Hepatocyte (in vitro differentiated cells): ENCODE results near the gene CELF5. TPM values are rescaled to one million over a fixed set of nuclear protein-coding genes. Genes with fewer than 3 reads are reported as not detected.

Source experiments
- DNase-seq: peaks from one replicate; pipeline ENCODE4 v3.0.0-alpha.2; 2016; ENCODE audit warnings: low spot score
- H2AFZ ChIP-seq: fragments of 200-600 bp; sonication (generic); 2 replicates; pipeline ENCODE4 v1.6.0; 2016; ENCODE audit warnings: antibody characterized with exemption, mild to moderate bottlenecking
- H3K27ac ChIP-seq: fragments of 200-600 bp; sonication (generic); 2 replicates; pipeline ENCODE4 v1.5.1; 2016; ENCODE audit warnings: mild to moderate bottlenecking
- H3K27me3 ChIP-seq: fragments of 200-600 bp; sonication (generic); 2 replicates; pipeline ENCODE4 v1.6.1; 2016
- H3K36me3 ChIP-seq: fragments of 200-600 bp; sonication (generic); replicated peaks from 2 replicates; pipeline ENCODE4 v1.5.1; 2016; ENCODE audit warnings: low read depth; ENCODE audit not compliant: insufficient read depth
- H3K4me1 ChIP-seq: fragments of 200-600 bp; sonication (generic); 2 replicates; pipeline ENCODE4 v1.5.1; 2016; ENCODE audit warnings: mild to moderate bottlenecking, moderate library complexity; ENCODE audit not compliant: insufficient read depth
- H3K4me2 ChIP-seq: fragments of 200-600 bp; sonication (generic); 2 replicates; pipeline ENCODE4 v1.6.0; 2016
- H3K4me3 ChIP-seq: fragments of 200-600 bp; sonication (generic); 2 replicates; pipeline ENCODE4 v1.5.1; 2016; ENCODE audit warnings: mild to moderate bottlenecking
- H3K79me2 ChIP-seq: fragments of 200-600 bp; sonication (generic); 2 replicates; pipeline ENCODE4 v1.6.0; 2017; ENCODE audit warnings: mild to moderate bottlenecking
- H3K9me2 ChIP-seq: fragments of 200-600 bp; sonication (generic); replicated peaks from 2 replicates; pipeline ENCODE4 v1.6.0; 2017; ENCODE audit warnings: mild to moderate bottlenecking; ENCODE audit not compliant: insufficient read depth
- H3K9me3 ChIP-seq: fragments of 200-600 bp; sonication (generic); 2 replicates; pipeline ENCODE4 v1.5.1; 2016; ENCODE audit warnings: low read depth, mild to moderate bottlenecking
- H4K20me1 ChIP-seq: fragments of 200-600 bp; sonication (generic); 2 replicates; pipeline ENCODE4 v1.6.0; 2016; ENCODE audit warnings: mild to moderate bottlenecking; ENCODE audit not compliant: insufficient read depth, poor library complexity, severe bottlenecking
- EZH2 ChIP-seq: fragments of 200-600 bp; sonication (generic); IDR thresholded peaks from 2 replicates; pipeline ENCODE4 v1.6.1; 2016; ENCODE audit warnings: antibody characterized with exemption, mild to moderate bottlenecking, borderline replicate concordance
- EZH2phosphoT487 ChIP-seq: fragments of 200-600 bp; sonication (generic); IDR thresholded peaks from one replicate; pipeline ENCODE4 v1.6.1; 2018; ENCODE audit warnings: antibody characterized with exemption, mild to moderate bottlenecking, low read depth, moderate library complexity; ENCODE audit not compliant: unreplicated experiment, severe bottlenecking
- WGBS: methylation state at CpG from one replicate; pipeline ENCODE4 v1.1.6; 2016; ENCODE audit warnings: low lambda C conversion rate; ENCODE audit errors: missing lambda C conversion rate; 5-methylcytosine and 5-hydroxymethylcytosine counted together
- polyA plus RNA-seq: library from polyadenylated mRNA; unstranded; fragments of >200 nt; fragmentation: Nextera tagmentation; extraction: Ambion mirVana; gene quantifications from 2 replicates; pipeline ENCODE4 v1.2.1, GENCODE V29; 2016
- total RNA-seq: library from RNA; depleted of rRNA; stranded (reverse); fragments of >200 nt; gene quantifications from 2 replicates; pipeline ENCODE4 v1.2.3, GENCODE V29; 2014
- TF ChIP-seq, protein P1 (sequence below): fragments of 200-600 bp; sonication (generic); IDR thresholded peaks from 2 replicates; pipeline ENCODE4 v1.5.1; 2016; ENCODE audit warnings: antibody characterized with exemption, mild to moderate bottlenecking; ENCODE audit not compliant: poor library complexity

CELF5 gene
- total and polyA plus RNA-seq, 2 experiments from 2014 or later = 0.03 to 0.17 TPM

DNA sequence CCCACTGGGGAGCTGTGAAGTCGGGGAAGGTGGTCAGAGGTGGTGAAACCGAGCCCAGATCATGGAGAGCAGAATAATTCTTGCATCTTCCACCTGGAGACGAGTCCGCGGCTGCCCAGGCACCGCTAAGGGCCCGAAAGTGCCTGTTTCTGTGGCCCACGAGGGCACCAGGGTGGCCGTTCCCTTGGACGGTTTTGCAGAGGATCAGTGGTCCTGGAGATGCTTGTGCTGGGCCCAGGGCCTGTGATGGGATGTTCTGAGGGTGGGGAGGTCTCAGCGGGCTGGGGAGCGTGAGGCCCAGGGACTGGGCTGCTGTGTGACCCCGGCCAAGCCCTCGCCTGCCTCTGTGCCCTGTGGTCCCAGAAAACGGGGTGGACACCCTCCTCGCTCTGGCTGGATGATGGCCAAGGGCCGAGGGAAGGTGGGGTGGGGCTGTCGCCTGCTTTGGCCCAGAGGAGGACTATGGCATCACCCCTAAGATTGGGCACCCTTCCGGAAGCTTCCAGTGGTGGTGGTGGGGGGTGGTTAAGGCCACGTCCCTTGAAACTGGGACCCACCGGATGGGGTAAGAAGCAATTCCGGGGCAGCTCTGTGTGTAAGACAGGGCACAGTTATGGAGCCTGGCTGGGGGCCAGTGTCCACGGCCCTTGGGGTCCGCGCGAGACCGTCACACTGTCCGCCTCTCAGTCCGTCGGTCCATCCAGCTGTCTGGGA lies 90.7 kb downstream of the CELF5 start:
- Histone ChIP-seq H3K79me2 (no peaks in the 10 kb centered on the region), H3K9me3 (no peaks in the 10 kb centered on the region), H3K27ac (no peak overlapping the region), H3K4me3 (no peak overlapping the region), H3K27me3 (peaks cover 5% of the 10 kb centered on the region), H3K36me3 (no peaks in the 10 kb centered on the region), H2AFZ (no peak overlapping the region), H3K4me1 (no peaks in the 10 kb centered on the region), H3K9me2 (no peaks in the 10 kb centered on the region), H4K20me1 (no peaks in the 10 kb centered on the region), H3K4me2 (no peak overlapping the region)
- 92% methylated on average over 29 of the region's 30 CpGs for WGBS
- DNase-seq = no peak
- no peak for TF ChIP-seq EZH2
- TF ChIP-seq, protein P1, sequence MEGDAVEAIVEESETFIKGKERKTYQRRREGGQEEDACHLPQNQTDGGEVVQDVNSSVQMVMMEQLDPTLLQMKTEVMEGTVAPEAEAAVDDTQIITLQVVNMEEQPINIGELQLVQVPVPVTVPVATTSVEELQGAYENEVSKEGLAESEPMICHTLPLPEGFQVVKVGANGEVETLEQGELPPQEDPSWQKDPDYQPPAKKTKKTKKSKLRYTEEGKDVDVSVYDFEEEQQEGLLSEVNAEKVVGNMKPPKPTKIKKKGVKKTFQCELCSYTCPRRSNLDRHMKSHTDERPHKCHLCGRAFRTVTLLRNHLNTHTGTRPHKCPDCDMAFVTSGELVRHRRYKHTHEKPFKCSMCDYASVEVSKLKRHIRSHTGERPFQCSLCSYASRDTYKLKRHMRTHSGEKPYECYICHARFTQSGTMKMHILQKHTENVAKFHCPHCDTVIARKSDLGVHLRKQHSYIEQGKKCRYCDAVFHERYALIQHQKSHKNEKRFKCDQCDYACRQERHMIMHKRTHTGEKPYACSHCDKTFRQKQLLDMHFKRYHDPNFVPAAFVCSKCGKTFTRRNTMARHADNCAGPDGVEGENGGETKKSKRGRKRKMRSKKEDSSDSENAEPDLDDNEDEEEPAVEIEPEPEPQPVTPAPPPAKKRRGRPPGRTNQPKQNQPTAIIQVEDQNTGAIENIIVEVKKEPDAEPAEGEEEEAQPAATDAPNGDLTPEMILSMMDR = no peak
- no peak for TF ChIP-seq EZH2phosphoT487

DNA sequence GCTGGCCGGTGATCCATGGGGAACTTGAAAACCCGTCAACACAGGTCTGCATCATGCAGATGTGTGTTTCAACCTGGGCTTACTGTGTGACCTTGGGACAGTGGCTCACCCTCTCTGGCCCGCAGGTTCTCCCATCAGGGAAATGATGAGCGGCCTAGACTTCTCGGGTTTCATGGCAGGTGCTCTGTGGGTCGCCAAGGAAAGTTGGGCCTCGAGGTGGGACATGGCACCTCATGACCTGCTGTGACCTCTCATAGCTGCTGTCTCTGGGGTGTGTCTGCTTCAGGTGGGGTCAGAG lies 91.2 kb downstream of the CELF5 start:
- no peaks in the 10 kb centered on the region for H3K4me1 ChIP-seq
- H2AFZ ChIP-seq = no peak overlapping the region
- 82% methylated on average over 7 of the region's 7 CpGs for WGBS
- H3K27me3 ChIP-seq = peaks cover 5% of the 10 kb centered on the region
- TF ChIP-seq EZH2phosphoT487 (no peak), EZH2 (no peak)
- TF ChIP-seq, protein P1 = no peak
- H4K20me1 ChIP-seq = no peaks in the 10 kb centered on the region
- no peak overlapping the region for H3K27ac ChIP-seq
- DNase-seq = no peak
- no peak overlapping the region for H3K4me3 ChIP-seq
- no peaks in the 10 kb centered on the region for H3K9me3 ChIP-seq
- H3K9me2 ChIP-seq = no peaks in the 10 kb centered on the region
- H3K4me2 ChIP-seq = no peak overlapping the region
- no peaks in the 10 kb centered on the region for H3K79me2 ChIP-seq
- no peaks in the 10 kb centered on the region for H3K36me3 ChIP-seq

GRCh38 chr19:3316132-3316648 lies 91.7 kb downstream of the CELF5 start:
- no peak for DNase-seq
- Histone ChIP-seq H3K4me3 (no peak overlapping the region), H3K79me2 (no peaks in the 10 kb centered on the region), H4K20me1 (no peaks in the 10 kb centered on the region), H3K9me3 (no peaks in the 10 kb centered on the region), H3K9me2 (no peaks in the 10 kb centered on the region), H3K36me3 (no peaks in the 10 kb centered on the region), H3K4me2 (no peak overlapping the region), H3K4me1 (no peaks in the 10 kb centered on the region), H3K27me3 (peaks cover 5% of the 10 kb centered on the region), H2AFZ (no peak overlapping the region), H3K27ac (no peak overlapping the region)
- WGBS = 86% methylated on average over 8 of the region's 11 CpGs
- no peak for TF ChIP-seq EZH2
- TF ChIP-seq, protein P1 = no peak
